T1000 (cell line): ENCODE measurements around the gene TSPAN32.

Experiments used
- DNase-seq: peaks from one replicate; lab custom pipeline; 2025; ENCODE audit warnings: mixed read lengths; lab: John Stamatoyannopoulos, UW

Gene TSPAN32

DNA sequence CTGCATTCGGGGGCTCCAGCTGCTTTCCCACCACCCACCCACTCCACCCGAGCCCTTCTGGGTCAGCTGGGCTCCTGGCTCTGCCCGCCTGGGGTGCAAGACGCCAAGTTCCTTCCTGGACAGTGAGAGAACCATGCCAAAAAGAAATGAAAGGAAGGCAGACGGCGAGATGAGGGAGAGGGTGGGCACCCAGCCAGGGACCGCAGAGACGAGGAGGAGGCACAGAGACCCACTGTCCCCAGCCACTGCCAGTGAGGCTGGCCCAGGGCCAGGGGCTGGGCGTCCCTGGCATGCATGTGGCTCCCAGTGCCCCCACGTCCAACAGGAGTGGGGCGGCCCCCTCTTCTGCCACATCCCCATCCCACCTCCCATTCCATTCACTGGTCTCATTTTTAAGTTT is 64.5 kb downstream of the TSPAN32 start:
- DNase-seq, result no peak

DNA sequence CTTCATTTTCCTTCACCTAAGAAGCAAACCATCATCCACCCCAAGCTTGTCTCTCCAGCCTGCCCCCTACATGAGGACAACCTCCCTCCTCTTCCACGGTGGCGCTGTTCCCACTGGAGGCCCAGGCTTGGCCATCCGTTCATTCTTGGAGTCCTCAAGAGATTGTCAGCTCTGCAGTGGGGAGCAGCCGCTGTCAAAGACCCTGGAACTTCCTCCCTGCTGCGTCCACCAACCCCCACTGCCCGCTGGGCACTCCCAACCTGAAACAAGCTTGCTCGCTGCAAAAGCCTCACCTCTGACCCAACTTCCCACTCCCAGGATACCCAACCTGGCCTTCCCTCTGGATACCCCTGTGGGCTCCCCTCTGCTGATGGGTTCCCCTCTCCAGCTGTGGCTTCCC is 64.9 kb downstream of the TSPAN32 start:
- no peak for DNase-seq

DNA sequence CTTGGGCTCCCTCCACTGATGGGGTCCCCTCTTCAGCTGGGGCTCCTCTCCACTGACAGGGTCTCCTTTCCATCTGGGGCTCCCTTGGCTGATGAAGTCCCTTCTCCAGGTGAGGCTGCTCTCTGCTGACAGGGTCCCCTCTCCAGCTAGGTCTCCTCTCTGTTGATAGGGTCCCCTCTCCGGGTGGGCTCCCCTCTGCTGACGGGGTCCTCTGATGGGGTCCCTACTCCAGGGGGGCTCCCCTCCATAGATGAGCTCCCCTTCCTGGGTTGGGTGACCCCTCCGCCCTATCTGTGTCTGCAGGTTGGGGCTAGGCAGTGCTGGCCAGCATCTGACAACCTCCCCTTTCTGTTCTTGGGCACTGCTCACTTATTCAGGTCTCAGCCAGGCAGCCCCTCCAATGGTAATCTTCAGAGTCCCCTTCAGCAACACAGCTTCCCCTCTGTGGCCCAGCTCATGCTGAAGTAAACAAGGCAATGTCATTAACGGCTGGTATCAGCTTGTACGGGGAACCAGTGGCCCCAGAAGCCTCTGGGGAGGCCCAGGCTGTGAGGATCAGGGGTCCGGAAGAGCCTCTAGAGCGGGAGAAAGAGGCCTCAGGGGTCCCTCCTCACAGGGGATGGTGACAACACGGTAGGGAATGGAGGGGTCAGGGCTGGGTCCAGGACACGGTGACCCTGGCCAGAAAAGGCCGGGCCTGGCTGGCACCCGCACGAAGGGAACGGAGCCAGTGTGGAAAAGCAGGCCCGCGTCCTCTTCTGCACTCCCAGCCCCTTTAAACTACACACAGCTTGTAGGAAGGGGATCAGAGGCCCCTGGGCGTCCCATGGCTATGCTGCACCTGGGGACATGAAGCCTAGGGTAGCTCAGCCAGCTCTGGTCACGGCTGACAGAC is 65.7 kb downstream of the TSPAN32 start:
- no peak for DNase-seq
